ENCODE data around the gene PTPN2.

GRCh38 chr18:12837747-12838146, 46.3 kb downstream of the PTPN2 start:
- TF ChIP-seq POLR2A (IDR thresholded peaks at IDR 0.05): no peak
- no peak for TF ChIP-seq CTCF (IDR thresholded peaks at IDR 0.05)
- TF ChIP-seq POLR2AphosphoS5 (IDR thresholded peaks at IDR 0.05): no peak
